Measurements from ENCODE around the gene TBCD.

GRCh38 chr17:82959990-82960418 lies 208.1 kb downstream of the TBCD start:
- TF ChIP-seq CTCF (IDR thresholded peaks at IDR 0.05) (no peak), ZFX (IDR thresholded peaks at IDR 0.05; ENCODE audit: borderline replicate concordance) (no peak)

Data from 22Rv1 (cell line).